ENCODE measurements around the gene TOMM40. TPM values are rescaled to one million over a fixed set of nuclear protein-coding genes. Genes with fewer than 3 reads are reported as not detected.

TOMM40 gene
- total and polyA plus RNA-seq, 4 donors = 17.6 to 76.8 (median 62.2) TPM

DNA sequence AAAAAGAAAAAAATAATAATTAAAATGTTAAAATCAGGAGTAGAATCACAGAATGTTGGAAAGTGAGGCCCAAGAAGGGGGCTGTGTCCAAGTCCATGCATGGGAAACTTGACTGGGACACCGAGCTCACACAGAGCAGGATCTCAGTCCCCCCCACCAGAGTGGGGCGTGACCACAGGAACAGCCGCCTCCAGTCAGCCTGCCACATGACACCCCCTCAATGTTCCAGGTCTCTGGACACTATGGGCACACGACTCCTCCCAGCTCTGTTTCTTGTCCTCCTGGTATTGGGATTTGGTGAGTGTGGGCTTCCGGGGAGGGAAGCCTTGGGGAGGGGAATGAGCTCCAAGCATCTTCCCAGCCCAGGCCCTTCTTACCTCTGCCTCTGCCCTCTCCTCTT, 57.2 kb downstream of the TOMM40 start:
- WGBS, 2 donors = 80 to 82% methylated on average over 5 of the region's 5 CpGs
- no peaks in the 10 kb centered on the region for H3K27me3 ChIP-seq (ENCODE audit: control insufficient read depth in 3 of 3, insufficient read depth in 3 of 3, low read length in 2 of 3)
- H3K4me3 ChIP-seq = no peak overlapping the region
- no peak for DNase-seq
- peaks cover 0 to 5% (median 3%) of the 10 kb centered on the region in 4 donors for H3K36me3 ChIP-seq (ENCODE audit: control insufficient read depth in 4 of 4, insufficient read depth in 4 of 4, low read length in 4 of 4)
- H3K9me3 ChIP-seq (ENCODE audit: control insufficient read depth in 4 of 4, insufficient read depth in 3 of 4, low read length in 3 of 4) = no peaks in the 10 kb centered on the region
- no peak overlapping the region for H3K27ac ChIP-seq (ENCODE audit: low read depth in 1 of 2, low read length in 1 of 2)
- peaks cover 0 to 6% (median 0%) of the 10 kb centered on the region in 5 donors for H3K4me1 ChIP-seq (ENCODE audit: control insufficient read depth in 5 of 5, insufficient read depth in 5 of 5, low read length in 5 of 5)
- no peak overlapping the region for H3K9ac ChIP-seq (ENCODE audit: insufficient read depth in 1 of 2, low read length in 2 of 2)
- TF ChIP-seq, protein P1, sequence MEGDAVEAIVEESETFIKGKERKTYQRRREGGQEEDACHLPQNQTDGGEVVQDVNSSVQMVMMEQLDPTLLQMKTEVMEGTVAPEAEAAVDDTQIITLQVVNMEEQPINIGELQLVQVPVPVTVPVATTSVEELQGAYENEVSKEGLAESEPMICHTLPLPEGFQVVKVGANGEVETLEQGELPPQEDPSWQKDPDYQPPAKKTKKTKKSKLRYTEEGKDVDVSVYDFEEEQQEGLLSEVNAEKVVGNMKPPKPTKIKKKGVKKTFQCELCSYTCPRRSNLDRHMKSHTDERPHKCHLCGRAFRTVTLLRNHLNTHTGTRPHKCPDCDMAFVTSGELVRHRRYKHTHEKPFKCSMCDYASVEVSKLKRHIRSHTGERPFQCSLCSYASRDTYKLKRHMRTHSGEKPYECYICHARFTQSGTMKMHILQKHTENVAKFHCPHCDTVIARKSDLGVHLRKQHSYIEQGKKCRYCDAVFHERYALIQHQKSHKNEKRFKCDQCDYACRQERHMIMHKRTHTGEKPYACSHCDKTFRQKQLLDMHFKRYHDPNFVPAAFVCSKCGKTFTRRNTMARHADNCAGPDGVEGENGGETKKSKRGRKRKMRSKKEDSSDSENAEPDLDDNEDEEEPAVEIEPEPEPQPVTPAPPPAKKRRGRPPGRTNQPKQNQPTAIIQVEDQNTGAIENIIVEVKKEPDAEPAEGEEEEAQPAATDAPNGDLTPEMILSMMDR (IDR thresholded peaks at IDR 0.05; ENCODE audit: control extremely low read depth, extremely low read depth) = no peak
- no peak for ATAC-seq (ENCODE audit: insufficient read depth, low FRiP score)

DNA sequence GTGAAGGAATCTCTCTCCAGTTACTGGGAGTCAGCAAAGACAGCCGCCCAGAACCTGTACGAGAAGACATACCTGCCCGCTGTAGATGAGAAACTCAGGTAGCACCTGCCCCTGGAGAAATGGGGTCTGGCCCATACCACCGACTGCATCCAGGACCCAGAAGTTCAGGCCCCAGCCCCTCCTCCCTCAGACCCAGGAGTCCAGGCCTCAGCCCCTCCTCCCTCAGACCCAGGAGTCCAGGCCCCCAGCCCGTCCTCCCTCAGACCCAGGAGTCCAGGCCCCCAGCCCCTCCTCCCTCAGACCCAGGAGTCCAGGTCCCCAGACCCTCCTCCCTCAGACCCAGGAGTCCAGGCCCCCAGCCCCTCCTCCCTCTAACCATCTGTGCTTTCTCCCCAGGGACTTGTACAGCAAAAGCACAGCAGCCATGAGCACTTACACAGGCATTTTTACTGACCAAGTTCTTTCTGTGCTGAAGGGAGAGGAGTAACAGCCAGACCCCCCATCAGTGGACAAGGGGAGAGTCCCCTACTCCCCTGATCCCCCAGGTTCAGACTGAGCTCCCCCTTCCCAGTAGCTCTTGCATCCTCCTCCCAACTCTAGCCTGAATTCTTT, 57.8 kb downstream of the TOMM40 start:
- TF ChIP-seq, protein P1 (IDR thresholded peaks at IDR 0.05; ENCODE audit: control extremely low read depth, extremely low read depth) = no peak
- WGBS, 2 donors = 87 to 90% methylated on average over 4 to 5 of the region's 5 CpGs
- Histone ChIP-seq H3K27me3 (ENCODE audit: control insufficient read depth in 3 of 3, insufficient read depth in 3 of 3, low read length in 2 of 3) (no peaks in the 10 kb centered on the region), H3K4me1 (ENCODE audit: control insufficient read depth in 5 of 5, insufficient read depth in 5 of 5, low read length in 5 of 5) (peaks cover 0 to 11% (median 0%) of the 10 kb centered on the region in 5 donors), H3K4me3 (no peak overlapping the region), H3K9me3 (ENCODE audit: control insufficient read depth in 4 of 4, insufficient read depth in 3 of 4, low read length in 3 of 4) (no peaks in the 10 kb centered on the region), H3K27ac (ENCODE audit: low read depth in 1 of 2, low read length in 1 of 2) (no peak overlapping the region), H3K36me3 (ENCODE audit: control insufficient read depth in 4 of 4, insufficient read depth in 4 of 4, low read length in 4 of 4) (peaks cover 0 to 5% (median 4%) of the 10 kb centered on the region in 4 donors), H3K9ac (ENCODE audit: insufficient read depth in 1 of 2, low read length in 2 of 2) (no peak overlapping the region)
- ATAC-seq (ENCODE audit: insufficient read depth, low FRiP score) (no peak), DNase-seq (no peak)

DNA sequence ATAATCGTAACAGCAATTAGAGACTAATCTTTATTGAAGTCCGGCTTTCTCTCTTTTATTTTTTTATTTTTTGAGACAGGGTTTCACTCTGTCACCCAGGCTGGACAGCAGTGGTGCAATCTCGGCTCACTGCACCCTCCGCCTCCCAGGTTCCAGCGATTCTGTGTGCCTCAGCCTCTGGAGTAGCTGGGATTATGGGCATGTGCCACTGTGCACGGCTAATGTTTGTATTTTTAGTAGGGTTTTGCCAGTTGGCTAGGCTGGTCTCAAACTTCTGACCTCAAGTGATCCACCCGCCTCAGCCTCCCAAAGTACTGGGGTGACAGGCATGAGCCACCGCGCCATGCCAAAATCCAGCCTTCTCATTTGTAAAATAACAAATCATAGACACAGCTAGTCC, 58.5 kb downstream of the TOMM40 start:
- Histone ChIP-seq H3K9ac (ENCODE audit: insufficient read depth in 1 of 2, low read length in 2 of 2) (no peak overlapping the region), H3K9me3 (ENCODE audit: control insufficient read depth in 4 of 4, insufficient read depth in 3 of 4, low read length in 3 of 4) (no peaks in the 10 kb centered on the region), H3K4me3 (no peak overlapping the region), H3K4me1 (ENCODE audit: control insufficient read depth in 5 of 5, insufficient read depth in 5 of 5, low read length in 5 of 5) (peaks cover 0 to 16% (median 0%) of the 10 kb centered on the region in 5 donors), H3K27me3 (ENCODE audit: control insufficient read depth in 3 of 3, insufficient read depth in 3 of 3, low read length in 2 of 3) (no peaks in the 10 kb centered on the region), H3K36me3 (ENCODE audit: control insufficient read depth in 4 of 4, insufficient read depth in 4 of 4, low read length in 4 of 4) (peaks cover 0 to 5% (median 4%) of the 10 kb centered on the region in 4 donors), H3K27ac (ENCODE audit: low read depth in 1 of 2, low read length in 1 of 2) (no peak overlapping the region)
- ATAC-seq (ENCODE audit: insufficient read depth, low FRiP score) = no peak
- WGBS, 2 donors = 75 to 96% methylated on average over 9 of the region's 9 CpGs
- TF ChIP-seq, protein P1 (IDR thresholded peaks at IDR 0.05; ENCODE audit: control extremely low read depth, extremely low read depth) = no peak
- no peak for DNase-seq

Data from lung (tissue), 12 donors.